GM18505 (cell line): ENCODE measurements around the gene VTI1A.

ENCODE experiments used
- ATAC-seq: cut with Tn5 transposase; IDR thresholded peaks from one replicate; pipeline ENCODE4 v1.9.1; 2021; ENCODE audit not compliant: unreplicated experiment
- POLR2A ChIP-seq: IDR thresholded peaks from 4 replicates; pipeline ENCODE4 v1.6.1; 2011; ENCODE audit warnings: borderline replicate concordance; ENCODE audit not compliant: insufficient read depth, insufficient read length; ENCODE audit errors: extremely low read depth

Gene VTI1A

GRCh38 chr10:112607506-112607905, 160.5 kb downstream of the VTI1A start:
- TF ChIP-seq POLR2A, result no peak
- ATAC-seq, result no peak

GRCh38 chr10:112613620-112614019, 166.6 kb downstream of the VTI1A start:
- ATAC-seq, result no peak
- TF ChIP-seq POLR2A, result no peak

GRCh38 chr10:112614072-112614471, 167.1 kb downstream of the VTI1A start:
- TF ChIP-seq POLR2A, result no peak
- no peak for ATAC-seq

DNA sequence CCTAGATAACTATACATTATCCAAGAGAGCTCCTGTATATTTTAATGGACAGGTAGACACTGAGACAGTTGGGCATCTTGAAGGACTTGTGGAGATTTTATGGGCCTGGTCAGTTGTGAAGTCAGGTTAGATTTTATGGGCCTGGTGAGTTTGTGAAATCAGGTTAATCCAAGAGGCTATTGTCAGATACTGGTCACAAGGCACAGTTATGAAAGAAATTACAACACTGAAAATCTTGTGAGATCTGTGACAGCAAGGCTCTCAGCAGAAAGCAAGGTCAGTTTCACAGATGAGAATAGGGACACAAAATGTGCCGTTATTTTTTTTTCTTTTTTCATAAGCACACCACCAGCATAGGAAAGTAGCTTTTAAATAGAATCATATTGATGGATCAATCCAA, 167.6 kb downstream of the VTI1A start:
- no peak for TF ChIP-seq POLR2A
- no peak for ATAC-seq

DNA sequence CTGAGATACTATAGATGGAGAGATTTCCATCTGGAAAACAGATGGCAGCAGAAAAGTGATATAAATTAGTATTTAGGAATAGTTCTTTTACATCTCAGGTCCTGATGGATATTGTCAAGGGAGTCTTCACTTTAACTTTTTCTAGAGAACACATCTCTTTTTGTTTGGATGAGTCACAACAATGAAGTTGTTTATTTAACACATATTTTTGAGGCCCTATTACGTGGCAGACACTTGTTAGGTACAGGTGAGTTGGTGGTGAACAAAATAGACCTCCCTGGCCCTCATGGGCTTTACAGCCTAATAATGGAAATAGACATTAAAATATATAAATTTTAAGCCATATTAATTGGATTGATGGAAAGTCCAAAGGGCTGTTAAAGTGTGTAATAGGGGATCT, 168.3 kb downstream of the VTI1A start:
- no peak for ATAC-seq
- TF ChIP-seq POLR2A, result no peak

GRCh38 chr10:112616647-112617046, 169.6 kb downstream of the VTI1A start:
- TF ChIP-seq POLR2A, result no peak
- no peak for ATAC-seq

DNA sequence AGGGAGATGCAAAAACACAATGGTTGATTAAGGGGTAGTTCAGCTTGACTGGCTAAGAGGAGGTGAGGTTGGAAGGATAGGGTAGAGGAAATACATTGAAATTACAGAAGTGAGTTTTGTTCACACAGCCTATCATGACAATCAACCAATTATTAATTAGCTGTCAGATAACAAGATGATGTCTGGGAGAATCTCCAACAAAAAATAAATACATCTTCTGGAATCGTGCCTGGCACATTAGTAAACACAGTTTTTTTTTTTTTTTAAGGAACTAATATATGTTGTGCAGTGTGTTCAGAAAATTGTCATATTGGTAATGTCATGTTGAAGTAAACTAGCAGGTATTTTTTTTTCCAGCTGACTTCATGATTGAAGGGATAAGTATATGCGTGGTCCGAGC, 171.8 kb downstream of the VTI1A start:
- ATAC-seq, result no peak
- TF ChIP-seq POLR2A, result no peak

DNA sequence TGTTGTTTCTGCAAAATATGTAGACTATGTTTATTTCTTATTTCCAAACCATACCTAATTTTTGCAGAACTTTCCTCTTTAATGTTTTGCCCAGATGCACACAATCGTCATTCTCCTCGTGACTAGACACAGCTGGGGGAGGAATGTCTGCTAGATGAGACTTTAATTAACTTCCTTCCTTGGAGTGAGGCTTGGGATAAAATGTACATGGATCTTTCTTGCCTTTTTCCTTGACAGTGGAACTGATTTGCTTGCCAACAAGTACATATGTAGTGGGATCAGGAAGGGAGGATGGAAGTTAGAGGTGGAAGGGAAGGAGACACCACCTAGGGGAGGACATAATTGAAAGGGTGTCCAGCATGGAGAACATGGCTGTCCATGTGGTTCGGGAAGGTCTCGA, 172.5 kb downstream of the VTI1A start:
- ATAC-seq, result no peak
- TF ChIP-seq POLR2A, result no peak

GRCh38 chr10:112622786-112623185, 175.8 kb downstream of the VTI1A start:
- no peak for TF ChIP-seq POLR2A
- ATAC-seq, result no peak

- ATAC-seq, result no peak
- TF ChIP-seq POLR2A, result no peak
Measured at GRCh38 chr10:112624546-112625048, 177.6 kb downstream of the VTI1A start.

DNA sequence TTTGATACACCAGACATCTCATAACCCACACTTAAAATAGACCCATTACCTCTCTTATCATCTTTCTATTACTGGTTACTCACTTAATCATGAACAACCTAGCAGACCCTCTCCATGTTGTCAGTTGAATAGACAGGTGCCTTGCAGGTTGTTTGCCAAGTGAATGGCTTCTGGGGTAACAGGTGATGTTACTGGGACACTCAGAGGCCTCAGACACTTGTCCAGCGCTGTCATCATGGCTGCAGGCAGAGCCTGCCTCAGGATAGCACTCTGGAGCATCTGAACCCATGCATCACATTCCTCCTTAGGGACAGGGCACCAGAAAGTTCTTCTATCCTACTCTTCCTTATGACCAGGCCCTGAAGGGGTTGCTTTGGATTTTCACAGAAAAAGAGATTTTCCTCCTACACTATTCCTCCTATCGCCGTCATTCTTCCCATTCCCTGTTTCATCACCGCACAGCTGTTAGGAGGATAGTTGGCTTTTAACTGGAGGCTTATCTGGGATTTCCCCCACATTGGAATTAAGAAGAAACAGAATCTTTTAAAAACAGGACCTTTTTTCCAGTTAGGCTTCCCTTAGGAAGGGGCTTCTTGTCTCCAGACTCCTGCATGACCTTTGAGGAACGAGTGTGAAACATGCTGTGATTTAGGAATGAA, 182.1 kb downstream of the VTI1A start:
- ATAC-seq, result no peak
- TF ChIP-seq POLR2A, result no peak

- ATAC-seq, result no peak
- no peak for TF ChIP-seq POLR2A
Measured at GRCh38 chr10:112631501-112632400, 184.7 kb downstream of the VTI1A start.

DNA sequence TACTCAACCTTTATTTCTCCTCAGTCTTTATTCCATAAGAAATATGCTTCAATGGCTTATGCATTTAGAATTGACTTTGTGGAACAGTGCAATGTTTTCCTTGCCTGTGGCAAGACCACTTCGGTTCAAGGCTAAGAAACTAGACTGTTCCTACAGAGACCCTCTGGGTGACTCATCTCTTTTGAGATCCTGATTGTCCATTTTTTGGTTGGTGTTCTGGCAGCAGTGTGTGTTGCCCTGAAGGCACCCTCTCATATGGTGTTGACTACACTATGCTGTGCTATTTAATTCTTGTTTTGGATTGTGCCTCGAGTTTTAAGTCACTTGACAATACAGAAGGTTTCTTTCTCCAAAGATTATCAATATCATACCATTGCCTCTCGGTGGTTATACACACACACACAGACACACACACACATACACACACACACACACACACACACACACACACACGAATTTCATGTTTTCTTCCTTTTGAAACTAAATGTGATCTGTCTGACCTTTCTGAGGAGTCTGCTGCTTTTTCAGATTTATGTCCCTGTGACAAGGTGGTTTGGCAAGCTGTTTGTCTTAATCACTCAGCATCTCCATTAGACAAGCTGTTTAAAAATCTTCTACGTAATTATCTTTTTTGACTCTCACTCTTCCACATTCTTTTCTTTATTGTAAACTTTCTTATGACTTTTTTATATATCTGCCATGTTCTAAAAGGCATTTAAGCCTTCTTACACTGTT, 187.2 kb downstream of the VTI1A start:
- no peak for ATAC-seq
- TF ChIP-seq POLR2A, result no peak
